B cell (primary cell): Measurements from ENCODE around the gene SEPTIN1. TPM values are rescaled to one million over a fixed set of nuclear protein-coding genes. Genes with fewer than 3 reads are reported as not detected.

Experiments used
- ATAC-seq: fragments of 200-7000 bp; cut with Tn5 transposase; one replicate; pipeline ENCODE4 v1.10.0; 2021; ENCODE audit warnings: low read depth, mild to moderate bottlenecking, moderate number of reproducible peaks, moderate library complexity
- CTCF ChIA-PET: fragments of 350-600 bp; sonication (Branson Sonifier 250); formaldehyde crosslinking; loops from one replicate; lab custom pipeline; 2021; ENCODE audit warnings: antibody characterized with exemption, inconsistent platforms; lab: Charles Lee
- POLR2A ChIA-PET: fragments of 350-600 bp; sonication (Branson Sonifier 250); formaldehyde crosslinking; loops from one replicate; lab custom pipeline; 2021; ENCODE audit warnings: antibody characterized with exemption; lab: Charles Lee
- DNase-seq: peaks from one replicate; pipeline ENCODE4 v3.0.0; 2013
- H2AFZ ChIP-seq: 2 replicates; pipeline ENCODE4 v1.6.1; 2012; ENCODE audit warnings: mild to moderate bottlenecking, low read depth, low read length; ENCODE audit not compliant: insufficient read depth, poor library complexity, severe bottlenecking
- H3K27ac ChIP-seq, 2 donors: 1 replicate in 1 of 2; 2 replicates in 1 of 2; pipeline ENCODE4 v1.5.1; 2012 to 2013; ENCODE audit warnings: low read length in 2 of 2, mild to moderate bottlenecking in 2 of 2, moderate library complexity in 1 of 2
- H3K27me3 ChIP-seq, 4 experiments: fragments of 200-600 bp in 1 of 4; sonication (generic) in 1 of 4; replicated peaks in 1 of 4; 1 replicate in 2 of 4; 2 replicates in 2 of 4; pipeline versions ENCODE4 v1.6.1 to v1.7.0; 2013 to 2016; ENCODE audit warnings: low read length in 3 of 4, mild to moderate bottlenecking in 2 of 4, mixed read lengths in 1 of 4, moderate library complexity in 1 of 4; ENCODE audit not compliant: insufficient read depth in 4 of 4, control insufficient read depth in 3 of 4; ENCODE audit errors: control extremely low read depth in 1 of 4
- H3K36me3 ChIP-seq, 2 experiments: replicated peaks in 1 of 2; 1 replicate in 1 of 2; 2 replicates in 1 of 2; pipeline versions ENCODE4 v1.6.1 to v1.7.1; 2013; ENCODE audit warnings: low read length in 1 of 2; ENCODE audit not compliant: insufficient read depth in 2 of 2, control insufficient read depth in 1 of 2; ENCODE audit errors: control extremely low read depth in 1 of 2, extremely low read depth in 1 of 2
- H3K4me1 ChIP-seq, 2 donors: fragments of 200-600 bp in 1 of 2; sonication (generic) in 1 of 2; 1 replicate in 1 of 2; 2 replicates in 1 of 2; pipeline versions ENCODE4 v1.5.1 to v1.6.1; 2013 to 2017; ENCODE audit warnings: low read length in 2 of 2; ENCODE audit not compliant: control insufficient read depth in 2 of 2, insufficient read depth in 2 of 2
- H3K4me2 ChIP-seq: replicated peaks from 2 replicates; pipeline ENCODE3; 2012; ENCODE audit warnings: mild to moderate bottlenecking, low read depth, low read length; ENCODE audit not compliant: poor library complexity, severe bottlenecking
- H3K4me3 ChIP-seq, 5 experiments: fragments of 200-600 bp in 1 of 5; sonication (generic) in 1 of 5; 1 replicate in 3 of 5; 2 replicates in 2 of 5; pipeline versions ENCODE4 v1.5.1 to v1.7.0; 2011 to 2016; ENCODE audit warnings: low read length in 4 of 5, mild to moderate bottlenecking in 4 of 5, low read depth in 2 of 5, control low read depth in 1 of 5, moderate library complexity in 1 of 5; ENCODE audit not compliant: insufficient read depth in 1 of 5; ENCODE audit errors: control extremely low read depth in 1 of 5, extremely low read depth in 1 of 5
- H3K79me2 ChIP-seq: fragments of 200-600 bp; sonication (generic); one replicate; pipeline ENCODE4 v1.6.0; 2016; ENCODE audit warnings: low read length; ENCODE audit not compliant: control insufficient read depth, insufficient read depth
- H3K9ac ChIP-seq: fragments of 200-600 bp; sonication (generic); 2 replicates; pipeline ENCODE4 v1.6.1; 2017; ENCODE audit warnings: mild to moderate bottlenecking, low read length, moderate library complexity
- H3K9me3 ChIP-seq, 3 donors: one replicate each; pipeline versions ENCODE4 v1.6.1 to v1.7.1; 2013; ENCODE audit warnings: low read length in 2 of 3; ENCODE audit not compliant: control insufficient read depth in 2 of 3, insufficient read depth in 1 of 3; ENCODE audit errors: control extremely low read depth in 1 of 3
- H4K20me1 ChIP-seq: 2 replicates; pipeline ENCODE4 v1.6.0; 2012; ENCODE audit warnings: mild to moderate bottlenecking, low read length; ENCODE audit not compliant: insufficient read depth, control insufficient read depth, poor library complexity, severe bottlenecking
- H3K27ac Mint-ChIP-seq: one replicate; pipeline ENCODE4 v1.8.0; 2021; ENCODE audit warnings: mixed read lengths
- H3K27me3 Mint-ChIP-seq: one replicate; pipeline ENCODE4 v1.8.0; 2021; ENCODE audit warnings: mixed read lengths
- H3K4me1 Mint-ChIP-seq: one replicate; pipeline ENCODE4 v1.8.0; 2021; ENCODE audit warnings: mixed read lengths
- H3K4me3 Mint-ChIP-seq: one replicate; pipeline ENCODE4 v1.8.0; 2021; ENCODE audit warnings: mixed read lengths
- H3K9me3 Mint-ChIP-seq: one replicate; pipeline ENCODE4 v1.8.0; 2022; ENCODE audit warnings: mixed read lengths; ENCODE audit not compliant: insufficient read depth
- CTCF ChIP-seq: fragments of 200-600 bp; IDR thresholded peaks from one replicate; pipeline ENCODE4 v1.8.0; 2022; ENCODE audit warnings: antibody characterized with exemption, mild to moderate bottlenecking
- EZH2 ChIP-seq: IDR thresholded peaks from 2 replicates; pipeline ENCODE4 v1.6.1; 2012; ENCODE audit warnings: borderline replicate concordance, low read depth, mild to moderate bottlenecking, moderate library complexity, low read length; ENCODE audit not compliant: insufficient read depth, poor library complexity, severe bottlenecking
- WGBS: methylation state at CpG from one replicate; pipeline ENCODE4 v1.1.5; 2013; ENCODE audit warnings: missing lambda C conversion rate; ENCODE audit not compliant: insufficient coverage; 5-methylcytosine and 5-hydroxymethylcytosine counted together
- intact Hi-C: fragments of 100-400 bp; cut with micrococcal nuclease; formaldehyde crosslinking; loops from one replicate; pipeline ENCODE4 v1.10.0; 2022
- polyA plus RNA-seq: library from polyadenylated mRNA; depleted of rRNA; stranded (reverse); fragments of >200 nt; gene quantifications from 2 replicates; pipeline ENCODE4 v1.2.3, GENCODE V29; 2012
- total RNA-seq, 2 donors: library from RNA; stranded (reverse); fragments of 120-200 nt in 1 of 2; gene quantifications; 1 replicate in 1 of 2; 2 replicates in 1 of 2; pipeline versions ENCODE4 v1.2.3 to v1.2.4, GENCODE V29; 2013 to 2022

SEPTIN1 gene
- total and polyA plus RNA-seq, 2 donors (not counting 1 experiment from before 2014, with no cell fraction given): 154 to 302 TPM

- peaks cover 37% of the 10 kb centered on the region for H3K79me2 ChIP-seq
- Mint-ChIP-seq H3K27me3 (no peaks in the 10 kb centered on the region), H3K4me1 (peaks cover 43% of the 10 kb centered on the region), H3K9me3 (no peaks in the 10 kb centered on the region), H3K4me3 (peak overlapping the region; percentile 86), H3K27ac (peak overlapping the region; percentile 90)
- no peaks in the 10 kb centered on the region for H3K27me3 ChIP-seq
- ChIA-PET CTCF (interaction anchor here (0.9 to 4.0 kb wide), 3 partner anchors 10 to 36 kb away, joined by 3 to 37 read pairs (median 12); partner anchors contain the start of genes CD2BP2, SEPTIN1 and ZNF771), POLR2A (interaction anchor here (1.9 to 2.2 kb wide), 4 partner anchors 11 to 287 kb away, joined by 5 to 13 read pairs (median 10); partner anchors contain the start of genes FBRS and SEPTIN1)
- TF ChIP-seq EZH2 (no peak), CTCF (no peak)
- 77% methylated on average over 4 of the region's 6 CpGs for WGBS
- no peak for ATAC-seq
- no peak overlapping the region for H3K9ac ChIP-seq
- H3K9me3 ChIP-seq: peaks cover 0 to 2% (median 0%) of the 10 kb centered on the region in 3 donors
- H3K36me3 ChIP-seq: no peaks in the 10 kb centered on the region
- H3K4me3 ChIP-seq: no peak overlapping the region
- no peak overlapping the region for H3K27ac ChIP-seq
- H3K4me2 ChIP-seq: no peak overlapping the region
- no peak overlapping the region for H2AFZ ChIP-seq
- intact Hi-C loops: loop anchor here (10.0 kb wide), 3 partner anchors 277 to 1447 kb away; partner anchors contain the start of genes ALDOA, RABEP2, TBX6 and YPEL3
- peaks cover 26% of the 10 kb centered on the region for H4K20me1 ChIP-seq
- H3K4me1 ChIP-seq: peaks cover 26 to 42% of the 10 kb centered on the region in 2 donors
- DNase-seq: peak; percentile 35
These were observed 10.2 kb downstream of the SEPTIN1 start for GRCh38 chr16:30372038-30372712.
